Thoracic aorta (tissue), 2 donors: ENCODE data around the gene ALKBH3. TPM values are rescaled to one million over a fixed set of nuclear protein-coding genes. Genes with fewer than 3 reads are reported as not detected.

Experiments
- ATAC-seq: fragments of 150-250 bp; one replicate; pipeline ENCODE4 v1.8.0; 2017; ENCODE audit warnings: low read depth; ENCODE audit not compliant: insufficient number of reproducible peaks, low FRiP score
- DNase-seq: peaks from one replicate; pipeline ENCODE4 v3.0.0-alpha.2; 2020; ENCODE audit warnings: low spot score
- H3K27ac ChIP-seq, 2 donors: fragments of 200-600 bp; sonication (generic); 1 replicate in 1 of 2; 2 replicates in 1 of 2; pipeline ENCODE4 v1.5.1; 2016; ENCODE audit warnings: mild to moderate bottlenecking in 2 of 2, moderate library complexity in 2 of 2
- H3K27me3 ChIP-seq: fragments of 200-600 bp; sonication (generic); replicated peaks from 2 replicates; pipeline ENCODE4 v1.6.0; 2016; ENCODE audit warnings: mild to moderate bottlenecking; ENCODE audit not compliant: insufficient read depth
- H3K36me3 ChIP-seq: fragments of 200-600 bp; sonication (generic); one replicate; pipeline ENCODE4 v1.5.1; 2016
- H3K4me1 ChIP-seq, 2 donors: fragments of 200-600 bp; sonication (generic); 1 replicate in 1 of 2; 2 replicates in 1 of 2; pipeline versions ENCODE4 v1.5.1 to v1.6.0; 2016; ENCODE audit warnings: low read depth in 2 of 2, mild to moderate bottlenecking in 1 of 2; ENCODE audit not compliant: control insufficient read depth in 1 of 2
- H3K4me3 ChIP-seq: fragments of 200-600 bp; sonication (generic); 2 replicates; pipeline ENCODE4 v1.5.1; 2016; ENCODE audit warnings: mild to moderate bottlenecking
- H3K9me3 ChIP-seq: fragments of 200-600 bp; sonication (generic); 2 replicates; pipeline ENCODE4 v1.5.1; 2016
- CTCF ChIP-seq: fragments of 200-600 bp; sonication (generic); IDR thresholded peaks from one replicate; pipeline ENCODE4 v1.5.1; 2019; ENCODE audit warnings: antibody characterized with exemption
- total RNA-seq, 2 donors: library from RNA; depleted of rRNA; stranded (reverse); fragments of >200 nt; gene quantifications; one replicate each; pipeline versions ENCODE4 v1.1.0 to v1.2.3, GENCODE V29; 2016

The ALKBH3 gene
- total RNA-seq, 2 donors from 2014 or later, result 28.1 to 65.5 TPM

- ATAC-seq (peak; percentile 37), DNase-seq (no peak)
- no peaks in the 10 kb centered on the region for H3K9me3 ChIP-seq
- peak overlapping the region; percentile 92 to 94 for H3K27ac ChIP-seq
- H3K4me1 ChIP-seq, result peaks cover 59 to 83% of the 10 kb centered on the region in 2 donors
- peak; percentile 2 for TF ChIP-seq CTCF
- H3K4me3 ChIP-seq, result peak overlapping the region; percentile 15
- no peaks in the 10 kb centered on the region for H3K27me3 ChIP-seq
- H3K36me3 ChIP-seq, result peaks cover 6% of the 10 kb centered on the region
Measured at GRCh38 chr11:43923406-43924111, 42.9 kb downstream of the ALKBH3 start.

- no peak for ATAC-seq
- no peak overlapping the region for H3K4me3 ChIP-seq
- peaks cover 59 to 83% of the 10 kb centered on the region in 2 donors for H3K4me1 ChIP-seq
- DNase-seq, result no peak
- TF ChIP-seq CTCF, result no peak
- H3K27me3 ChIP-seq, result no peaks in the 10 kb centered on the region
- peak overlapping the region; percentile 92 to 94 for H3K27ac ChIP-seq
- H3K36me3 ChIP-seq, result no peaks in the 10 kb centered on the region
- H3K9me3 ChIP-seq, result no peaks in the 10 kb centered on the region
Measured at GRCh38 chr11:43924112-43924855, 43.7 kb downstream of the ALKBH3 start.

- Histone ChIP-seq H3K4me3 (no peak overlapping the region), H3K27me3 (no peaks in the 10 kb centered on the region), H3K4me1 (peaks cover 54 to 74% of the 10 kb centered on the region in 2 donors), H3K9me3 (no peaks in the 10 kb centered on the region), H3K36me3 (no peaks in the 10 kb centered on the region), H3K27ac (peak overlapping the region; percentile 92 to 94)
- DNase-seq (no peak), ATAC-seq (no peak)
- TF ChIP-seq CTCF, result no peak
Measured at GRCh38 chr11:43925063-43925931, 44.7 kb downstream of the ALKBH3 start.

- TF ChIP-seq CTCF, result no peak
- H3K36me3 ChIP-seq, result no peaks in the 10 kb centered on the region
- H3K4me1 ChIP-seq, result peaks cover 51 to 68% of the 10 kb centered on the region in 2 donors
- H3K9me3 ChIP-seq, result no peaks in the 10 kb centered on the region
- no peak for DNase-seq
- peak overlapping the region; percentile 92 to 94 for H3K27ac ChIP-seq
- ATAC-seq, result no peak
- no peak overlapping the region for H3K4me3 ChIP-seq
- H3K27me3 ChIP-seq, result no peaks in the 10 kb centered on the region
Measured at GRCh38 chr11:43925932-43926505, 45.4 kb downstream of the ALKBH3 start.
